ENCODE measurements around the gene MEF2A.
A peak's percentile ranks its signal among the peaks of the same experiment; 100 is the strongest.

MEF2A gene

GRCh38 chr15:99606646-99607045 is 40.9 kb downstream of the MEF2A start:
- no peak for DNase-seq (ENCODE audit: low spot score)

DNA sequence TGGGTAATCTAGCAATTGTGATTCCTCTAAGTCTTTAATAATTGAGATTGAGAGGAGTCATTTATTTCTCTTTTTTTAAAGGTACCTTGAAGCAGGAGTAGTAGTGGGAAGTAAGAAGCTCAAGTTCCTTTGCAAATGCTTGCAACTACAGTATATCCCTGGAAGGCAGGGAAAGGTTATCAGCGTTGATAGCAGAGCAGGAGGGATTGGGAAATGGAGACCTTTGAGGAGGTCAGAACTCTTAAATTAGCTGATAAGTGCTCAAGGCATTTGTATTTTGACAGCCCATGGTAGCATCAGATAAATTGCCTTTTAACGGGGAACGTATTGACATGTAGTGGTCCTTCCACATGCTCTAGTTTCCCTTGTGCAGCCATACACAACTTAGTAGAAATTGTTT is 47.7 kb downstream of the MEF2A start:
- no peak for DNase-seq (ENCODE audit: low spot score)

GRCh38 chr15:99613887-99614647 is 48.3 kb downstream of the MEF2A start:
- DNase-seq (ENCODE audit: low spot score) = no peak

DNA sequence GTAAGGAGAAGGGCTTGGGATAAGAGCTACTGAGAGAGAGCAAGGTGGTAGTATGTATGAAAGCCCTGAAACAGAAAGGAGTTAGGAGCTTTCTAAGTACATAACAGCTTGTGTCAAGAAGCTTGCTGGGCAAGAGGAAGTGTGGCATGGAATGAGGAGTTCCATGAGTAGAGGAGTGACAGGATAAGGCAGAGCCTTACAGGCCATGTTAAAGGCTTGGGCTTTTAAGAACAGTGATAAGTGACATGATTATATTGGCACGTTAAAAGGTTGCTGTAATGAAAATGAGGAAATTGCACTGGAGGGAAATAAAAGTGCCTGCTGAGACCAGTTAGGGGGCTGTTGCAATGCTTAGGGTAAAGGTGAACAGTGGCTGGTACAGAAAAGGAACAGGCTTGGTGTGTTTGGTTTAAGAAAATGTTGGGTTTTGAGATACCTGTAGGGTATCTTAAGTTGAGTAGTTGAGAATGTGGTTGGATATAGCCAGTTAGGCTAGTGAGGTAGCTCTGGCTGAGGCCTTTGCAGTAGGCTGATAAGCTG is 49.0 kb downstream of the MEF2A start:
- DNase-seq (ENCODE audit: low spot score) = peak; percentile 15

- DNase-seq (ENCODE audit: low spot score) = no peak
Measured at GRCh38 chr15:99615460-99615859, 49.7 kb downstream of the MEF2A start.

DNA sequence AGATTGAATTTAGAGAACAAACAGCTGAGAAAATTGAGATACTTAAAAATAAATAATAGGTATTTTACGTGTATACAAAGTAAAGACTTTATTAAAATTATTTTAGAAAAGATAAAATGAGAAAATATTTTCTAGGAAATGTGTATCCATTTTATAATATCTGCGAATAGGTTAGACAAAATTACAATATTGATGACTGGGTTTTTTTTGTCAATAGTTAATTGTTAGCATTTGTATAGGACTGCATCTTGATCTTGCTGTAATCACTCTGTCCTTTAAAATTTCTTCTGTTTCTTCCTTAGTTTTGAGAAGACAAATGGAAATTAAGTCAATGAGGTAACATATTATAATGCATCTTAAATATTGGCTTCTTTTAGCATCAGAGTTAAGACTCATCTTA is 50.3 kb downstream of the MEF2A start:
- no peak for DNase-seq (ENCODE audit: low spot score)

DNA sequence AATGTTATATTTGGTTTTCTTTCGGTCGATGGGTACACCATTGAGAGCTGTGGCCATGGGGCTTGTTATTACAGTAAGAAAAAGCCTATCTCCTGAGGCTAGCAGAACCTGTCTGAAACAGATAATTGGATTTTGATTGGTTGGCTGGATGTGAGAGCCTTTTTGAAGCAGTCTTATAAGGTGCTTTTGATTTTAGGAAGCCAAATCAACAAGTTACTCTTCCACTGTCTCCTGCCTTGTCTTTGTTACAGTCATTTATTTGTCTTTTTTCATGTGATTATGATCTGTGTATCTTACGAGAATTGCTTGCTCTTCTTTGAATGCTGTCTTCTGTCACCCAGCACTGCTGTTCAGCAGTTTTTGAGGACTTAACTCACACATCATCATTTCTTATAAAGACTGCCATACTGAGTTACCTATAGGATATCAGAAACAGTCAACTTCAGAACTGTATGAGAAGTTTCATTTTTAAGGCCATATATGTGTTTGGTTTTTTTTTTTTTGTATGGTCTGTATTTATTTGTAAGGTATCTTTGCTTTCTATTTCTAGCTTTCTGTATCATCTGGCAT is 51.1 kb downstream of the MEF2A start:
- no peak for DNase-seq (ENCODE audit: low spot score)

DNA sequence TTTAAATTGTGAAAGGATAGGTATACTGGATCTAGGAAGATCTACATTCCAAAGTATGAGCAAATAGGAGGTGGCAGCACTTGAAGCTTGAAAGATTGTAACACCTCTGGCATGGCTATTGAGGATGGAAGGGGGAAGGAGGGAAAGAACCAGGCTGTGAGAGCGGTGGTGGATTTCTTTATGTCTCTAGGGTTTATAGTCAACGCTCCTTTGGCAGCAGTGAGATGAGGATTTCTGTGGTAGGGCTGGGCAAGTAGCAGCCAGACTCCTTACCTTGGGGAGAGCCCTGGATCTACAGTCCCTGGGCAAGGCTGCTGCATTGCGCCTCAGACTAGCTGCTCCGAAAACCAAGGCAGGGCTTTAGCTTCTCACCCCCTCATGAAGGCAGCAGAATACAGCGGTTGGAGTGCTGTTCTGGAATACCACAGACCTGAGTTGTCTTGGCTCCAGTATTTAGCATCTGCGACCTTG is 53.2 kb downstream of the MEF2A start:
- DNase-seq (ENCODE audit: low spot score) = no peak

DNA sequence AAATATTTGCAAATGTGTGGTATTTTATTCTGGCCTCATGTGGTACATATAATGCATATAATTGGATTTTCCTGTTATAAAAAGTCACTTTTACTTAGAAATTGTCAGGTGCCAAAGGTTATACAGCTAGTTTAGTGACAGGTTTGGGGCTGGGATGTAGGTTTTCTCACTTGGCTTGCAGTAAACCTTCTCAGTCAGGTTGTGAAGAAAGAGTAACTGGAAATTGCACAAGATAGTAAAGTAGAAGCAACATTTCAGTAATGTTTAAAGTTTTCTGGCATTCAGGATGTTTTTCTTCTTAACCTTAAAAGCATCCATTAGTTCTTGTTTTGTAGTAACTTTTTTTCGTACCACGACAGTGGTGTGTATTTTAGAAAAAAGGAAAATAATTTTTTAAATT is 53.9 kb downstream of the MEF2A start:
- DNase-seq (ENCODE audit: low spot score) = no peak

DNA sequence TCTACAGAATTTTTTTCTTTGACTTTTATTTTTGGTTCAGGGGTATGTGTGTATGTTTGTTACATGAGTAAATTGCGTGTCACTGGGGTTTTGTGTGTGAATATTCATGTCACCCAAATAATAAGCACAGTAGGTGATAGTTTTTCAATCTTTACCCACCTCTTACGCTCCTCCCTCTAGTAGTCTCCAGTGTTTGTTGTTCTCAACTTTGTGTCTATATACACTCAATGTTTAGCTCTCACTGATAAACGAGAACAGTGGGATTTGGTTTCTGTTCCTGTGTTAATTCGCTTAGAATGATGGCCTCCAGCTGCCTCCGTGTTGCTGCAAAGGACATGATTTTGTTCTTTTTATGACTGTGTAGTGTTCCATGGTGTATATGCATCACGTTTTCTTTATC is 54.4 kb downstream of the MEF2A start:
- no peak for DNase-seq (ENCODE audit: low spot score)

GRCh38 chr15:99621767-99622166 is 56.0 kb downstream of the MEF2A start:
- DNase-seq (ENCODE audit: low spot score) = no peak

DNA sequence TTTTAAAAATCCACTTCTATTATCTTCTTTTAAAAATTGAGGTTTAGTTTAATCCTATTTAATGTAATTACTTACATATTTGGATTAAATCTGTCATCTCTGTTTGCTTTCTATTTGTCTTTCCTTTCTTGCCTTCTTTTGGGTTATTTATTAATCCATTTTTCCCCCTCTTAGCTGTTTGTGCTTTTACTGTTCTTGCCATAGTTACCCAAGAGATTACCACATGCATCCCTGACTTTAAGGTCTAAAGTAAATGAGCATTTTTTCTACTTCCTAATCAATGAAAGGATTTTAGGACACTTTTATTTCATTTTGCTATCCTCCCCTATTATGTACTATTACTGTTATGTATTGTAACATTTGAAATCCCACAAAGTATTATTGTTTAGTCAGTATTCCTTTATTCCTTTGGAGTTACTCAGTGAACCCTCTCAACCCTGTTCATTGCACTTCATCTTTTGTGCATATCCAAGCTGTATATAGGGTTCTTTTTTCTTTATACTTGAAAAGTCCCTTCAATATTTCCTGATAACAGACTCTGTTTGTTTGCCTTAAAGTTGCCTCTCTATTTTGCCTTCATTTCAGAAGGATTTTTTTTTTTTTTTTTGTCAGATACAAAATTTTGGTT is 62.7 kb downstream of the MEF2A start:
- DNase-seq (ENCODE audit: low spot score) = no peak

GRCh38 chr15:99630607-99631131 is 64.9 kb downstream of the MEF2A start:
- DNase-seq (ENCODE audit: low spot score) = no peak

DNA sequence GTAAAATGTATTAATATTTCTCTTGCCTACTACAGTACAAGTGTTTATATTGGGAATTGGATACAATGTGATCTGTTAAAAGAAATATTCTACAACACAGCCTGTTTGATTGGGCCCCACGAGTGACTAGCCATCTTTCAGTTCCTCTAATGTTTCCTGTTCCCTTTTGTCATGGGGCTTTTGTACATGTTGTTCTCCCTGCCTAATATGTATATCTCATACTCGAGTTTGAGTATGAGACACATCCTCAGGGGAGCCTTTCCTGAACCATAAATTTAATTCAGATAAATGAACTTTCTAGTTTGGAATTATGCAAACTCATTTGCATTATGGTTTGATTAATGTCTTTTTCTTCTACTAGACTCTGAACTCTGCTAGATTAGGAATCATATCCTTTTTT is 65.5 kb downstream of the MEF2A start:
- DNase-seq (ENCODE audit: low spot score) = no peak

GRCh38 chr15:99632521-99632920 is 66.7 kb downstream of the MEF2A start:
- no peak for DNase-seq (ENCODE audit: low spot score)

- DNase-seq (ENCODE audit: low spot score) = no peak
Measured at GRCh38 chr15:99633655-99634054, 67.9 kb downstream of the MEF2A start.

DNA sequence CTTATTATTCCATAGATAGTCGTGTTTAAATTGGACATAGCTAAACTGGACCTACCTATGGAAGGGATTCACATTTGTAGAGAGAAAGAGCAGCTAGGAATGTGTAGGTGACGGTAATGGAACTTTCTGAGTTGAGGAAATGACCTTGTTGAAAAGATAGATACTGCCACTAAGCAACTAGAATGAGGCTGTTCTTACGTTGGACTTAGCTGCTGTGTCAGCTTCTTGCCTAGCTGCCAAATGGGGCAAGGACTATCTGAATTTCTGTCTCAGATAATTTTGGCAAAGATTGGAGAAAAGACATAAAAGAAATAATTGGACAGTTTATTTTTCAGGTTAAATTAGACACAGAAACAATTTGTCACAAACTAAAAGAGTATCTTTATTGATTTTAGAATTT is 68.8 kb downstream of the MEF2A start:
- DNase-seq (ENCODE audit: low spot score) = no peak

- DNase-seq (ENCODE audit: low spot score) = no peak
Measured at GRCh38 chr15:99635145-99635544, 69.4 kb downstream of the MEF2A start.

DNA sequence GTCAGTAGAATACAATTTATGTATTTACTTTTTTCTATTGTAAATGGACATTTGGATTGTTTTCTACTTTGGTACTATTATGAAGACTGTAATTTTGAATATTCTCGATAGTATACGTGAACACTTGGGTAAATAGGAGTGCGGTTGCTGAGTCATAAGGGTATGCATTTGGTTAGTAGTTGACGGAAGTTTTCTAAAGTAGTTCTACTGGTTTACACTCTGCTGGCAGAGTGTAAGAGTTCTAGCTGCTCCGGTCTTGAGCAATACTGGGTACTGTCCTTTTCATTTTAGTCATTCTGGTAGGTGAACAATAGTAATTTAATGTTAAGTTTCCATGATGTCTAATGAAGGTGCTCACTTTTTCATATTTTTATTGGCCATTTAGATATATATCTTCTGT is 70.0 kb downstream of the MEF2A start:
- DNase-seq (ENCODE audit: low spot score) = no peak

- DNase-seq (ENCODE audit: low spot score) = no peak
Measured at GRCh38 chr15:99644913-99645542, 79.2 kb downstream of the MEF2A start.

DNA sequence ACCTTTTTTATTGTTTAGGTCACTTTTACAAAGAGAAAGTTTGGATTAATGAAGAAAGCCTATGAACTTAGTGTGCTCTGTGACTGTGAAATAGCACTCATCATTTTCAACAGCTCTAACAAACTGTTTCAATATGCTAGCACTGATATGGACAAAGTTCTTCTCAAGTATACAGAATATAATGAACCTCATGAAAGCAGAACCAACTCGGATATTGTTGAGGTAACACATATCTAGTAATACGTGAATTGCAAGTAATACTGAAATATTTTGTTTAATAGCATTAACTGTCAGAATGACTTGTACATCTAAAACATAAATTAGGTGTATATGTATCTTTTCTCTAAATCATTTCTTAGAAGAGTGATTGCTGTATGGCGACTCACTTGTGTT is 79.8 kb downstream of the MEF2A start:
- DNase-seq (ENCODE audit: low spot score) = no peak

DNA sequence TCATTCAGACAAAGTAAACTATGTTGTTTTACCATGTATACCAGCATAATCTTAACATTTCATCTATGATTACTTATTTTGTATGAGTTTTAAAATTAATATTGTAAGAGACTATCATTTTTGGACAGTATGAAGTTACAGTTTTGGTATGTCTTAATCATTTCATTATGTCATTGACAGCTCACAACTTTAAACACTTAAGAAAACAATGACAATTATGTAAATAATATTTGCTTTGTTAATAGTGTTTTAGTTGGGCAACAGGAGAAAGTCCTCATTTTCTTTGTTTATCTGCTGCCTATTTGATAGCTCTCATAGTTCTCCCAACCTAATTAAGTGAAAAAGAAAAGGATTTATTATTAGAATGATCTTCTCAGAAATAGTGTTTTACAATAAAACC is 80.2 kb downstream of the MEF2A start:
- DNase-seq (ENCODE audit: low spot score) = no peak
